HG03342 (cell line): ENCODE measurements around the gene PHKA2.
"Not testable (repeated sequence)": the region's sequence is repeated elsewhere in the genome, so short reads cannot be mapped to it uniquely, and the experiment has no call there.

Source experiments
- ATAC-seq: cut with Tn5 transposase; IDR thresholded peaks from one replicate; pipeline ENCODE4 v1.9.1; 2021; ENCODE audit warnings: mild to moderate bottlenecking, moderate library complexity; ENCODE audit not compliant: unreplicated experiment

Gene PHKA2, protein sequence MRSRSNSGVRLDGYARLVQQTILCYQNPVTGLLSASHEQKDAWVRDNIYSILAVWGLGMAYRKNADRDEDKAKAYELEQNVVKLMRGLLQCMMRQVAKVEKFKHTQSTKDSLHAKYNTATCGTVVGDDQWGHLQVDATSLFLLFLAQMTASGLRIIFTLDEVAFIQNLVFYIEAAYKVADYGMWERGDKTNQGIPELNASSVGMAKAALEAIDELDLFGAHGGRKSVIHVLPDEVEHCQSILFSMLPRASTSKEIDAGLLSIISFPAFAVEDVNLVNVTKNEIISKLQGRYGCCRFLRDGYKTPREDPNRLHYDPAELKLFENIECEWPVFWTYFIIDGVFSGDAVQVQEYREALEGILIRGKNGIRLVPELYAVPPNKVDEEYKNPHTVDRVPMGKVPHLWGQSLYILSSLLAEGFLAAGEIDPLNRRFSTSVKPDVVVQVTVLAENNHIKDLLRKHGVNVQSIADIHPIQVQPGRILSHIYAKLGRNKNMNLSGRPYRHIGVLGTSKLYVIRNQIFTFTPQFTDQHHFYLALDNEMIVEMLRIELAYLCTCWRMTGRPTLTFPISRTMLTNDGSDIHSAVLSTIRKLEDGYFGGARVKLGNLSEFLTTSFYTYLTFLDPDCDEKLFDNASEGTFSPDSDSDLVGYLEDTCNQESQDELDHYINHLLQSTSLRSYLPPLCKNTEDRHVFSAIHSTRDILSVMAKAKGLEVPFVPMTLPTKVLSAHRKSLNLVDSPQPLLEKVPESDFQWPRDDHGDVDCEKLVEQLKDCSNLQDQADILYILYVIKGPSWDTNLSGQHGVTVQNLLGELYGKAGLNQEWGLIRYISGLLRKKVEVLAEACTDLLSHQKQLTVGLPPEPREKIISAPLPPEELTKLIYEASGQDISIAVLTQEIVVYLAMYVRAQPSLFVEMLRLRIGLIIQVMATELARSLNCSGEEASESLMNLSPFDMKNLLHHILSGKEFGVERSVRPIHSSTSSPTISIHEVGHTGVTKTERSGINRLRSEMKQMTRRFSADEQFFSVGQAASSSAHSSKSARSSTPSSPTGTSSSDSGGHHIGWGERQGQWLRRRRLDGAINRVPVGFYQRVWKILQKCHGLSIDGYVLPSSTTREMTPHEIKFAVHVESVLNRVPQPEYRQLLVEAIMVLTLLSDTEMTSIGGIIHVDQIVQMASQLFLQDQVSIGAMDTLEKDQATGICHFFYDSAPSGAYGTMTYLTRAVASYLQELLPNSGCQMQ

DNA sequence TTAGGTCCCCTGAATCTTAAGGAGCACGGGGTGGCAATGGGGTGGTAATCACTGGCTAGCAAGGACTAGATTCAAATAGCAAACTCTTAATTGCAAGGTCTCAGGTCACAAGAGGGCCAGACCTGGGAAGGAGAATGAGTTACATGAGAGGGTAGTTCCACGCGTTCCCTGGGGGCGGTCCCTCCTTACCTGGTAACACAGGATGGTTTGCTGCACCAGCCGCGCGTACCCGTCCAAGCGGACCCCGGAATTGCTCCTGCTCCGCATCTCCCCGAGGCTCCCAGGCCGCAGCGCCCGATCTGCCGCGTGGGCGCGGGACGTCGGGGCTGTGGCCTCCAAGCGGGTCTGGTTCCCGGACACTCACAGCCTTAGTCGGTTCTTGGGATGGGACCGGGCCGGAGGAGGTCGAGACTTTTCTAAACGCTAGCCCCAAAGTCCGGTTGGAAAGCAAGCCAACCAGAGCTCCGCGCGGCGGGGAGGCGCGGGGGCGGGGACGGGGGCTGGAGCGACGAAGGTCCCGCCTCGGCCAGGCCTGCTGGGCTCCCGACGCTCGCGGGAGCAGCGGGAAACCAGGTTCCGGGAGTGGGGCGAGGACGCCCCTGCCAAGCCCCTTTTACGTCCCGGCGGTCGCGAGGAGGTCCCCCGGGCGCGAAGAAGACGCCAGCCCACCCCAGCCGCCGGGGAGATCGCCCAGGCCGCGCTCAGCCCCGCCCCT is at the start of gene PHKA2:
PHKA2 (minus strand) TSS at position 449 of the 715 bp plus-strand sequence; CDS start at position 267, 182 bp downstream.
- ATAC-seq, result peak; percentile 42

DNA sequence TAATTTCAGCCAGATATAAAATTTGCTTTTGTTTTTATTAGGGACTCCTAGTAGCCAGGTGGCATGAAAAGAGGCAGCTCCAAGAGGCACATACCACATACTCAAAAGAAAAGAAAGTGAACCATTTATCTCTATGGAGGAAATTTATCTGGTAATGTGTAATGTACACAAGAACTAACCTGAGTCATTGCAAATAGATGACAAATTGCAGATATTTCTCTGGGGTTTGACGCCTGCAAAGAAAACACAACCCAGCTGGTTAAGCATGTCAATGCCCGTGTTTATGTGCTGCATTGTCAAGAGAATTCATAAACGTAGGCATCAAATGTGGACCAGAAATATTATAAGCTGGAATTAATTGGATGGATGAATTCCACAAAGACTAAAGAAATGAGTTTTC is 46.9 kb upstream of the PHKA2 start:
- ATAC-seq, result no peak

DNA sequence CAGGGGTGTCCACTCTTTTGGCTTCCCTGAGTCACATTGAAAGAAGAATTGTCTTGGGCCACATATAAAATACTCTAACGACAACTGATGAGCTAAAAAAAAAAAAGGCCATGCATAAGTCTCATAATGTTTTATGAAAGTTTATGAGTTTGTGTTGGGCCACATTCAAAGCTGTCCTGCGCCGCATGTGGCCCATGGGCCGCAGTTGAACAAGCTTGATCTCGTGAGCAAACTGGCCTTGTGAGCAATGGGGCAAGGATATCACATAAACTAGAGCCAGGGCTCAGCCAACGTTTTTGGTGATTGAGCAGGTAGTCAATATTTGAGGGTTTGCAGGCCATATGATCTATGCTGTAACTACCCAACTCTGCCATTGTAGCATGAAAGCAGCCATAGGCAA is 44.6 kb upstream of the PHKA2 start:
- ATAC-seq, result no peak

DNA sequence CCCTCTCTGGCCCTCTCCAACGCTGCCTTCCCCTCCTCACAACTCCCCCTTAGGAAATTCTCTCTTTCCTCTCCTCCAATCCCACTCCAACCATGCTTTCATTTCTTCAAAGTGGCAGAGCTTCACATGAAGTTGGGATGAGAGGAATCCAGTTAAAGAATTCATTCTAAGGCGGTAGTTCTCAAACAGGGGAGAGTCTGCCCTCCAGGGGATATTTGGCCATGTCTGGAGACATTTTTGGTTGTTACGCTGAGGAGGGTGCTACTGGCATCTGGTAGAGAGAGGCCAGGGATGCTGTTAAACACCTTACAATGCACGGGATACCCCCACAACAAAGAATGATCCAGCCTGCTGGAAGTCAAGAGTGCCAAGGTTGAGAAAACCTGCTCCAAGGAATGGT is 40.5 kb upstream of the PHKA2 start:
- ATAC-seq, result no peak

DNA sequence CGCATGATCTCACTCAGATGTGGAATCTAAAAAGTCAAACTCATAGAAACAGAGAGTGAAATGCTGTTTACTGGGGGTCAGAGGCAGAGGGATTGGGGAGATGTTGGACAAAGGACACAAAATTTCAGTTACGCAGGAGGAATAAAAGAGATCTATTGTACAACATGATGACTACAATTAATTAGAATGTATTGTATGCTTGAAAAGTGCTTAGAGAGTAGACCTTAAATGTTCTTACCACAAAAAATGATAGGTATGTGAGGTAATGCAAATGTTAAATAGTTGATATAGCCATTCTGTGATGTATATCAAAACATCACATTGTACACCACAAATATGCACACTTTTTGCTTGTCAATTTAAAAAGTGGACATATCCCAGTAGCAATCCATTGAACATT is 36.1 kb upstream of the PHKA2 start:
- ATAC-seq, result no peak

DNA sequence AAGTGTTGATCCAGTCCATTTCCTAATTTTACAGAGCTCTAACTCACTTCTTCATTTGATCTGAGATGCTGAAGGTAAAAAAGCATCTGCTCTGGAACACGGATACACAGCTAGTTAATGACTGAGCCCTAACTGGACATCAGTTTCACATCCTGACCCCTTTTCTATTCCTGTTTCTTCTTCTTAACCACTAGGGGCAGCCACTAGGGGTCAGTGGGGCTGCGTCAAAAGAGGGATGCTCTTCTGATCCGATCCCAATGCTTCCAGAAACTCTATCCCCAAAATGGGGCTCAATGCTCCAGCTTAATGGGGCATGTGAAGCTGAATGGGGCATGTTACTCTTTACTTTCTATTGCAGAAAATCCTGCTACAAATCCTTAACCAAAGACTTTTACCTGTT is 33.4 kb upstream of the PHKA2 start:
- no peak for ATAC-seq

DNA sequence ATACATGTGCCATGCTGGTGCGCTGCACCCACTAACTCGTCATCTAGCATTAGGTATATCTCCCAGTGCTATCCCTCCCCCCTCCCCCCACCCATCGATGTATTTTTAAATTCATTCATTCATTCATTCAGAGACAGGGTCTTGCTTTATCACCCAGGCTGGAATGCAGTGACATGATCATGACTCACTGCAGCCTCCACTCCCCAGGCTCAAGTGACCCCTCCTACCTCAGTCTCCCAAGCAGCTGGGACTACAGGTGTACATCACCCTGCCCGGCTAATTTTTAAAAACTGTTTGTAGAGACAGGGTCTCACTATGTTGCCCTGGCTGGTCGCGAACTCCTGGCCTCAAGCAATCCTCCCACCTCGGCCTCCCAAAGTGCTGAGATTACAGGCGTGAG is 32.7 kb upstream of the PHKA2 start:
- ATAC-seq, result not testable (repeated sequence)

DNA sequence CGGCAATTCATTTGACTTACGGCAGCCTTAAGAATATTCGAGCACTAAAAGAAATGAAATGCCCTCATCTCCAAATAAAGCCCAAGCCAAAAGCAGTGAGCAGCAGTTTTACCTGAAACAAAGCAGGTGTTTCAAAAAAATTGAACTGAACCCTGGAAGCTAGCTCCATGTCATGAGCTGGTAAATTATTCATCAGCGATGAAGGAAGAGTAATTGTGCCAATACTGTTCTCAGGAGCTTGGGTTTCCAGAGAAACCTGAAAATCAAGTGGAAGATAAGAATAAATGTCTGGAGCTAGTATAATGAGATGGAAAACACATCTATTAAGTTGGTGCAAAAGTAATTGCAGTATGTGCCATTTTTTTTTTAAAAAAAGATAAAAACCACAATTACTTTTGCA is 24.0 kb upstream of the PHKA2 start:
- ATAC-seq, result no peak

DNA sequence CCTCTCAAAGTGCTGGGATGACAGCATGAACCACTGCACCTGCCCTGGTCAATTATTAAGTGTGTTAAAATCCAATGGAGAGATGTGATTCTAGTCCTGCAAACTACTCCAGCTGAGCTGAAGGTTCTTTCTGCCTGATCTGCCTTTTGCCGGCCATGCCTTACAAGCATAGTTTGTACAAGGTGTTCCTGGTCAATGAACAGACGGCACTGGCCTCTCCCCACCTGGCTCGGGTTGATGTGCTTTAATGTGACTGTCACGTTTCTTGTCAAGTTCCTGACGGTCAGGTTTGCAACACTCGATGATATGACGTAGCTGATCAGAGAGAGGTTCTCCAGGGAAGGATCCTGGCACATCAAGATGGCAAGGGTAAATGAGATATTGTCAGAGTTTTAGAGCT is 23.1 kb upstream of the PHKA2 start:
- ATAC-seq, result no peak

DNA sequence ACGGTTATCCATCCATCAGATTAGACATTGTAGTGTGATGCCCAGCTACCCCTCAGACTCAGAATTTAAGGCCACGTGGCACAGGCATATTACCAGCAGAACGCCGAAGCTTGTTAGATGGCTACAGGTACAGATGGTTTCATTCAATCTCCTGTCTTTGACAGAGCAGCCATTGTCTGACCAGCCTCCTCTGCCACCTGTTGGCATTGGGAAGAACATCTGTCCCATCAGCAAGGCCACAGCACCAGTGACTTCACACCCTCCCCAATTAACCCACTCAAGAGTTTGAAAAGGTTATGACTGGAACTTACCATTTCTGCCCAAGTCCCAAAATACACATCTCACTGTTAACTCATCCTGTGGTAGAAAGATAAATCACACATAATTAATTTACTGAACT is 22.0 kb upstream of the PHKA2 start:
- no peak for ATAC-seq

DNA sequence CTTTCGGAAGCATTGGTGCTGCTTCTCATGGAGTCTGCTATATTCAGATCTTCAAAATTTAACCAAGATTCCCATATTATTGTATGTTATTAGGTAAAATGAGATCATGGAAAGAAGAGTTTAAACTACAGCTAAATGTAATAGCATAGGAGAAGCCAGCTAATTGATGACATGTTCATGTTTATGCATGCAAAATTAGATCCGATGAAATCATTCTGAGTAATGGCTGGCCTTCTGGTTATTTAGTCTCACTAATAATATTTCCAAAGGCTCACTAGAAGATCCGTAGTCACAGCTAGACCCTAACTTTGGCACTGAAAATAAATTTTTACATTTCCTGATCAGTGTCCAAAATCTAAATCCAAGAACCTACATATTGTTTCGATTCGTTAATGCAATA is 19.8 kb upstream of the PHKA2 start:
- ATAC-seq, result no peak

DNA sequence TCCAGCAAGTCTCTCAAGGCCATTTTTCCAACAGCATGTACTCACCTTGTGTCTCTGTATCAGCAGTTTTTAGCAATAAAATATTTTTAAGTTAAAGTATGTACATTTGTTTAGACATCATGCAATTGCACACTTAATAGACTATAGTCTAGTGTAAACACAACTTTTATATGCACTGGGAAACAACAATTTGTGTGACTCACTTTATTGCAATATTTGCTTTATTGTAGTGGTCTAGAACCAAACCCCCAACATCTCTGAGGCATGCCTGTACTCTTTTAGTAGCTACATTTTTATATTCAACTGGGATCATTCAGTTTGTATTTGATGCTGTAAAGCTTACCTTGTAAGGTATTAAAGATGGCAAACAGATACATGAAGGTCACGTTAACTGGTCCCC is 14.7 kb upstream of the PHKA2 start:
- ATAC-seq, result no peak

DNA sequence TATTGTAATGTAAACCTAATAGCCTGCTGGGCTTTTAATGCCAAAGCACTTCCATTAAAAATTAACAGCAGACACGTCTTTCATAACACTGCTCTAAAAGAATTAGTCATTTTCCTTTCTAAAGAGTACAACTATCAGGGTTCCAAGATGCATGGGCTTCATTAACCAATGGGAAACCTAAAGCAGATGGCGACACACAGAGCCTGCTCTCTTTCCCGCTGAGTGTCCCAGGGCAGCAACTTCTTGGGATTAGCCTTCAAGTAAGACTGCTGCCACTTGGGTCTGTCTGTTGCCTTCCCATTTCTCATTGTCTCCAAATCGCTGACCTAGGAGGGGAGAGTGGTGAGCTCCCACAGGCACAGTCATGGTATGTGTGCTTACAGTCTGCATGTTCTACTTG is 14.0 kb upstream of the PHKA2 start:
- no peak for ATAC-seq

DNA sequence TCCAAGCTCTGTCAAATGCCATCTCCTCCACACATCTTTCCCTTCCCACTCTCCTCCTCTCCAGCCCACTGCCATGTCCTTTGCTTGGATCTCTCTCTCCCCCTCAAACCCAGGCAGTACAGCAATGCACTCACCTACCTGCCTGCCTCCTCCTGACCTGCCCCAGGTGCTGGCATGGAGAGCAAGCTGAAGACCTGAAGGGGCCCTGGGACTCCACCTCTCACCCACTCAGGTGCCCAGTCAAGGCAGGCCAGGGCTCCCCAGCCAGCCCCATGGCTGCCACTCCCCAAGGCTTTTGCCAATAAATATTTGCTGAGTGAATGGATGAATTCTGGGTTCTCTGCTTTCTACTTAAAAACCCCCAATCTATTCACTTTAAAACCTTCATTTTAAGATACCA is 12.6 kb upstream of the PHKA2 start:
- no peak for ATAC-seq

DNA sequence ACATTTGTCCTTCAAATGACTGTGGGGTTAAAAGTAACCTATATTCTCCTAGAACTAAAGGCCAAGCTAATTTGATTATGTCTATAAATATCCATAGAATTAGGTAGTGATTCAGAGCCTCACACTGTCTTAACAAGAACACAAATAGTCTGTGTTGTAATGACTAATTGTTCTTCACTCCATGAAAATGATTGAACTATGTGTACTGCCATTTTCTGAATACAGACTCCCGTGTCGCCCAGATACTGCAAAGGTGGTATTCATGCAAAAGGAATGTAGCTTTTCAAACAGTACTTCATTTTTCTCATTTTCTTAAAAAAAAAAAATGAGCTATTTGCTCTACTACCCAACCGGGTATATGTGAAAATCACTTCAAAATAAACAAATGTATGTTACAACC is 11.3 kb upstream of the PHKA2 start:
- ATAC-seq, result no peak

DNA sequence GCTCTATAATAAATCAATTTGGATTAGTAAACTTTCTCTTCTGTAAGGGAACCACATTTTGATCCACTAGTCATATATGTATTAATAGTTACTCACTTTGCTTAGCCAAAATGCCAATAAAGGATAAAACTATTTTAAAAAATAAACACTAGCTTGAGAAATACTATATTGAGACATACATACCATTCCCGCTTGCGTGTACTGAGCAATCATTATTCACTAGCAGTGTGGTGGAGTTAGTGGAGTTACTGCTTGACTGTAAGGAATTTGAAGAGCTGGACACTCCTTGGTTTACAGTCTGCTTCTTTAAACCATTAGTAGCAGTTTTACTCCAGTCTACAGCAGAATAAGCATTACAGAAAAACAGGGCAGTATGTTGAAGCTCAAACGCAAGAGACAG is 10.8 kb upstream of the PHKA2 start:
- no peak for ATAC-seq

DNA sequence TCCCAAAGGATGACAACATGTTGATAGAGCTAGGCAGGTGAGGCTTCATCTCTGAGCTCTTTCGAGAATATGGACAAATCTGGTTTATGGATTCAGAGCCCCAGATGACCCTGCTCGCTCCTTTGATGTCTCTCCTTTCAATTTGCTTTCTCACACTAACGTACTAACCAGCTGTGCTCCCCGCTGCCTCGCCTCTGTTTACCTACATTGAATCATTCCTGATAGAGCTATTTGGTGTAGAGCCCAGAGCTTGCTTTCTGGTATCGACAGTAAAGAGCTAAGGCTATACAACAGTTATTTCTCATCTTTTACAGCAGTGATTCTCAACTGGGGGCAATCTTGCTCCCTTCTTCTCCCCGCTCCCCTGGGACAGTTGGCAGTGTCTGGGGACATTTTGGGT is 8.9 kb upstream of the PHKA2 start:
- ATAC-seq, result no peak

DNA sequence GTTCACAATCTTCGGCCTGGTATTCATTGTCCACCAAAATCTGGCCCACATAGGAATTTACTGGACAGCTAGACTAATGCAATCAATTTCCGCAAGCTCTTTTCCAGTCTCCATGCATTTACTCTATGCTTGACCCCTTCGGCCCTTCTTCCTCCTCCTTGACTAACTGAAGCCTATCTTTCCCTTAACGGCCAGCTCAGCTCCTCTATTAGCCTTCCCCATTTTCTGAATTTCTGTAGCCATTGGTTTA is 1.2 kb upstream of the PHKA2 start:
- no peak for ATAC-seq

DNA sequence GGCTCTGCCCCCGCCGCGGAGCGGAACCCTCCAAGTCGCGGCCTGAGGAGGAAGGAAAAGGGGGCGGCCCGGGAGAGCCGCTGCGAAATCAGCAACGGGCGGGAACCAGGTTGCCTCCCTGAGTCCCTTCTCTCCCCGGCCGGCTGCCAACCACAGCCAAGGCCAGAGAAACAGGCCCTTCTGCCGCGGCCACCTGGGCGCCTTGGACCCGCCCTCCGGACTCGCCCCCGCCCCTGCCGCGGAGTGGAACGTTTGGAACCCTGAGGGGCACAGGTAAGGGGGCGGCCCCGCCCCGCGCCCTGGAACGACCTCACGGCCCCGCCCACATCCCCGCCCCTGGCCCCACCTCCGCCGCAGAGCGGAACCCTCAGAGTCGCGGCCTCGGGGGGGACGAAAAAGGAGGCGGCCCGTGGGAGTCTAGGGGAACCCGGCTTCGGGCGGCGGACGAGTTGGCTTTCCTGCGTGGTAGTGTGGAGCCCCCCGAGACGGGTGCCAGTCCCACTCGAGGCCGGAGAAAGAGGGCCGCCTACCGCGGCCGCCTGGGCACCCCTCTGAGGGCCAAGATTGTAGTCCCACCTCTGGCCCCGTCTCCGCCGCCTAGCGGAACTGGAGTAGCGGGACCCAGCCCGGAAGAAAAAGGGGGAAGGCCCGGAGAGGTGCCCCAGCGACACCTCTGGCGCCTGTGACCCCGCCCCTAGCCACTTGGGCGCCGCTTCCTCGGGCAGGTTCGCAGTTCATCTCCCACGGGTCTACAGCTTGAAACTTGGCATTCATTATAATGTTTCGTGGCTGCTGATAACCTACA is 669 bp upstream of the PHKA2 start:
- ATAC-seq, result peak; percentile 84

DNA sequence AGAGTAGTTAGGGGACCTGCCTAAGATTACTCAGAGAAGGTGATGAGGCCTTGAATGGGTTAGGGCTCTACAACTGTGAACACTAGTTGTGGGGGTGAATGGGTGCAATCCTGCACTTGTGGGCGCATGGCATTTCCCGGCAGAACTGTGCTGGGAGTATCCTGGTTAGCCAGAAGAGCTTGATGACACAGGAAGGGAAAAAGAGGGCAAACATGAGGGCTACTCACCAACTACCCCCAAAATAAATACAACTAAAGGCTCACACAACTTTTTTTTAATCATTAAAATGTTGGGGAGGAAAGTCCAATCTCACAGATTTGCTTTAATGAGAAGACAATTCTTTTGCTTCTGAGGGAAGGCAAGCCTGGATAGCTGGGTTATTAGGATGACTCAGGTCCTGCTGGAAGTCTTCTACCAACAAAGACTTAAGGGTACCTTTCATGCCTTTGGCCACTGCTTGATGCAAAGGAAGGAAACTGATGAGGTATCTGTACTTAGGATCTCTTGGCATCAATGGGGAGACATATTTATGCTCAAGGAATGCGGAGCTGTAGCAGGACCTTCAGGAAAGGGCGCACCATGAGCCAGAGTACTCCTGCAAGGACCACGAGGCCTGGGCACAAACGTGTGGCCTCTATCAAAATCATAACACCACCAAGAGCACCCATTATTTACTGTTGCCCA is 2.6 kb downstream of the PHKA2 start:
- ATAC-seq, result no peak
